Activated CD4-positive, alpha-beta memory T cell treated with anti-CD3 and anti-CD28 coated beads for 36 hours (primary cell): Measurements from ENCODE around the gene TSPAN13. TPM values are rescaled to one million over a fixed set of nuclear protein-coding genes. Genes with fewer than 3 reads are reported as not detected.

ENCODE experiments used
- CTCF ChIA-PET: fragments of 350-600 bp; sonication (Branson Sonifier 250); formaldehyde crosslinking; loops from one replicate; lab custom pipeline; 2021; ENCODE audit warnings: antibody characterized with exemption, inconsistent platforms; lab: Charles Lee
- POLR2A ChIA-PET: fragments of 350-600 bp; sonication (Branson Sonifier 250); formaldehyde crosslinking; loops from one replicate; lab custom pipeline; 2021; ENCODE audit warnings: antibody characterized with exemption; lab: Charles Lee
- DNase-seq: peaks from one replicate; pipeline ENCODE4 v3.0.0-alpha.2; 2020
- H3K27ac Mint-ChIP-seq: one replicate; pipeline ENCODE4 v1.8.0; 2021; ENCODE audit warnings: mixed read lengths
- H3K27me3 Mint-ChIP-seq: one replicate; pipeline ENCODE4 v1.8.0; 2021; ENCODE audit warnings: mixed read lengths
- H3K36me3 Mint-ChIP-seq: one replicate; pipeline ENCODE4 v1.8.0; 2021; ENCODE audit warnings: mixed read lengths
- H3K4me1 Mint-ChIP-seq: one replicate; pipeline ENCODE4 v1.8.0; 2021; ENCODE audit warnings: low read depth, mixed read lengths
- H3K4me3 Mint-ChIP-seq: one replicate; pipeline ENCODE4 v1.8.0; 2021; ENCODE audit warnings: mild to moderate bottlenecking, mixed read lengths
- H3K9me3 Mint-ChIP-seq: one replicate; pipeline ENCODE4 v1.8.0; 2021; ENCODE audit warnings: mixed read lengths
- intact Hi-C: fragments of 100-400 bp; cut with micrococcal nuclease; formaldehyde crosslinking; loops from one replicate; pipeline ENCODE4 v1.15.1; 2023
- total RNA-seq, 2 experiments: library from RNA; stranded (reverse); gene quantifications; one replicate each; pipeline ENCODE4 v1.2.3, GENCODE V29; 2021

The TSPAN13 gene
- total RNA-seq, 2 experiments from 2014 or later, result 0.41 to 0.76 TPM

- ChIA-PET POLR2A (no interaction called here), CTCF (no interaction called here)
- H3K36me3 Mint-ChIP-seq, result no peaks in the 10 kb centered on the region
- H3K27me3 Mint-ChIP-seq, result peaks cover 2% of the 10 kb centered on the region
- no peak for DNase-seq
- H3K4me1 Mint-ChIP-seq, result no peaks in the 10 kb centered on the region
- H3K9me3 Mint-ChIP-seq, result no peaks in the 10 kb centered on the region
- no peak overlapping the region for H3K27ac Mint-ChIP-seq
- no peak overlapping the region for H3K4me3 Mint-ChIP-seq
- intact Hi-C loops, result no loop called here
Observed at GRCh38 chr7:16785846-16786245, 32.3 kb downstream of the TSPAN13 start.

- Mint-ChIP-seq H3K36me3 (no peaks in the 10 kb centered on the region), H3K27ac (no peak overlapping the region), H3K4me3 (no peak overlapping the region), H3K27me3 (peaks cover 4% of the 10 kb centered on the region), H3K9me3 (no peaks in the 10 kb centered on the region), H3K4me1 (no peaks in the 10 kb centered on the region)
- POLR2A ChIA-PET, result no interaction called here
- intact Hi-C loops, result no loop called here
- CTCF ChIA-PET, result no interaction called here
- DNase-seq, result no peak
Observed at GRCh38 chr7:16786257-16786656, 32.7 kb downstream of the TSPAN13 start.

GRCh38 chr7:16787127-16787526, 33.6 kb downstream of the TSPAN13 start:
- DNase-seq, result no peak
- peaks cover 2% of the 10 kb centered on the region for H3K27me3 Mint-ChIP-seq
- H3K4me3 Mint-ChIP-seq, result no peak overlapping the region
- CTCF ChIA-PET, result interaction anchor here (0.8 kb wide), 1 partner anchor 131 kb away, joined by 3 read pairs; no protein-coding TSS in a partner anchor
- H3K36me3 Mint-ChIP-seq, result no peaks in the 10 kb centered on the region
- no peaks in the 10 kb centered on the region for H3K9me3 Mint-ChIP-seq
- POLR2A ChIA-PET, result no interaction called here
- H3K4me1 Mint-ChIP-seq, result peaks cover 2% of the 10 kb centered on the region
- H3K27ac Mint-ChIP-seq, result no peak overlapping the region
- intact Hi-C loops, result no loop called here

- no peak overlapping the region for H3K4me3 Mint-ChIP-seq
- H3K27me3 Mint-ChIP-seq, result peaks cover 15% of the 10 kb centered on the region
- H3K27ac Mint-ChIP-seq, result no peak overlapping the region
- CTCF ChIA-PET, result interaction anchor here (1.6 kb wide), 1 partner anchor 11 kb away, joined by 3 read pairs; no protein-coding TSS in a partner anchor
- DNase-seq, result no peak
- H3K9me3 Mint-ChIP-seq, result no peaks in the 10 kb centered on the region
- H3K4me1 Mint-ChIP-seq, result peaks cover 6% of the 10 kb centered on the region
- intact Hi-C loops, result no loop called here
- H3K36me3 Mint-ChIP-seq, result no peaks in the 10 kb centered on the region
- POLR2A ChIA-PET, result no interaction called here
Observed at GRCh38 chr7:16791071-16791470, 37.5 kb downstream of the TSPAN13 start.

GRCh38 chr7:16791905-16792698, 38.5 kb downstream of the TSPAN13 start:
- Mint-ChIP-seq H3K4me3 (no peak overlapping the region), H3K4me1 (peaks cover 6% of the 10 kb centered on the region), H3K27me3 (peaks cover 19% of the 10 kb centered on the region), H3K36me3 (no peaks in the 10 kb centered on the region), H3K9me3 (no peaks in the 10 kb centered on the region), H3K27ac (no peak overlapping the region)
- no peak for DNase-seq
- intact Hi-C loops, result no loop called here
- ChIA-PET CTCF (interaction anchor here (0.6 to 1.6 kb wide), 2 partner anchors 10 to 57 kb away, joined by 3 read pairs; no protein-coding TSS in a partner anchor), POLR2A (no interaction called here)

- intact Hi-C loops, result no loop called here
- no peaks in the 10 kb centered on the region for H3K9me3 Mint-ChIP-seq
- no peaks in the 10 kb centered on the region for H3K36me3 Mint-ChIP-seq
- peaks cover 19% of the 10 kb centered on the region for H3K27me3 Mint-ChIP-seq
- H3K4me3 Mint-ChIP-seq, result no peak overlapping the region
- CTCF ChIA-PET, result interaction anchor here (0.8 kb wide), 1 partner anchor 123 kb away, joined by 3 read pairs; no protein-coding TSS in a partner anchor
- DNase-seq, result no peak
- POLR2A ChIA-PET, result no interaction called here
- no peak overlapping the region for H3K27ac Mint-ChIP-seq
- peaks cover 6% of the 10 kb centered on the region for H3K4me1 Mint-ChIP-seq
Observed at GRCh38 chr7:16794986-16795385, 41.4 kb downstream of the TSPAN13 start.

GRCh38 chr7:16795624-16796023, 42.1 kb downstream of the TSPAN13 start:
- no peak overlapping the region for H3K27ac Mint-ChIP-seq
- DNase-seq, result no peak

GRCh38 chr7:16801111-16801542, 47.6 kb downstream of the TSPAN13 start:
- intact Hi-C loops, result loop anchor here (1.0 kb wide), 1 partner anchor 117 kb away; no protein-coding TSS in a partner anchor

More at GRCh38 chr7:16795624-16796023, 42.1 kb downstream of the TSPAN13 start:
- Mint-ChIP-seq H3K9me3 (no peaks in the 10 kb centered on the region), H3K27me3 (peaks cover 19% of the 10 kb centered on the region), H3K4me3 (no peak overlapping the region), H3K4me1 (peaks cover 6% of the 10 kb centered on the region), H3K36me3 (no peaks in the 10 kb centered on the region)
- CTCF ChIA-PET, result no interaction called here
- POLR2A ChIA-PET, result no interaction called here
- intact Hi-C loops, result no loop called here

GRCh38 chr7:16801579-16801978, 48.0 kb downstream of the TSPAN13 start:
- ChIA-PET CTCF (interaction anchor here (0.8 to 6.5 kb wide), 14 partner anchors 10 to 529 kb away, joined by 3 to 48 read pairs (median 4); no protein-coding TSS in a partner anchor), POLR2A (no interaction called here)
- Mint-ChIP-seq H3K4me1 (no peaks in the 10 kb centered on the region), H3K9me3 (no peaks in the 10 kb centered on the region), H3K27ac (no peak overlapping the region), H3K27me3 (peaks cover 4% of the 10 kb centered on the region), H3K36me3 (no peaks in the 10 kb centered on the region), H3K4me3 (no peak overlapping the region)
- intact Hi-C loops, result loop anchor here (1.0 kb wide), 1 partner anchor 117 kb away; no protein-coding TSS in a partner anchor
- no peak for DNase-seq

More at GRCh38 chr7:16801111-16801542, 47.6 kb downstream of the TSPAN13 start:
- DNase-seq, result no peak
- H3K36me3 Mint-ChIP-seq, result no peaks in the 10 kb centered on the region
- H3K4me1 Mint-ChIP-seq, result no peaks in the 10 kb centered on the region
- H3K27me3 Mint-ChIP-seq, result peaks cover 7% of the 10 kb centered on the region
- no peaks in the 10 kb centered on the region for H3K9me3 Mint-ChIP-seq
- ChIA-PET CTCF (interaction anchor here (0.8 to 6.5 kb wide), 12 partner anchors 20 to 529 kb away, joined by 3 to 48 read pairs (median 4); no protein-coding TSS in a partner anchor), POLR2A (no interaction called here)
- no peak overlapping the region for H3K27ac Mint-ChIP-seq
- H3K4me3 Mint-ChIP-seq, result no peak overlapping the region

GRCh38 chr7:16803125-16803524, 49.6 kb downstream of the TSPAN13 start:
- DNase-seq, result no peak
- H3K36me3 Mint-ChIP-seq, result no peaks in the 10 kb centered on the region
- ChIA-PET POLR2A (no interaction called here), CTCF (interaction anchor here (0.6 to 6.5 kb wide), 3 partner anchors 11 to 1676 kb away, joined by 3 to 48 read pairs (median 3); no protein-coding TSS in a partner anchor)
- H3K9me3 Mint-ChIP-seq, result no peaks in the 10 kb centered on the region
- H3K27ac Mint-ChIP-seq, result no peak overlapping the region
- intact Hi-C loops, result no loop called here
- H3K27me3 Mint-ChIP-seq, result peaks cover 4% of the 10 kb centered on the region
- H3K4me1 Mint-ChIP-seq, result no peaks in the 10 kb centered on the region
- no peak overlapping the region for H3K4me3 Mint-ChIP-seq

GRCh38 chr7:16803881-16804673, 50.5 kb downstream of the TSPAN13 start:
- DNase-seq, result no peak
- ChIA-PET CTCF (interaction anchor here (6.5 kb wide), 1 partner anchor 113 kb away, joined by 48 read pairs; no protein-coding TSS in a partner anchor), POLR2A (no interaction called here)
- Mint-ChIP-seq H3K9me3 (no peaks in the 10 kb centered on the region), H3K4me3 (no peak overlapping the region), H3K27ac (no peak overlapping the region), H3K27me3 (peaks cover 4% of the 10 kb centered on the region), H3K4me1 (no peaks in the 10 kb centered on the region), H3K36me3 (no peaks in the 10 kb centered on the region)
- intact Hi-C loops, result no loop called here
